ENCODE measurements around the gene CORO7. TPM values are rescaled to one million over a fixed set of nuclear protein-coding genes. Genes with fewer than 3 reads are reported as not detected.

CORO7 gene
- total and polyA plus RNA-seq, 9 of the 15 experiments (the other 6 are each of a cell fraction or from before 2014, with no cell fraction given): 0.45 to 77.2 (median 18.7) TPM

DNA sequence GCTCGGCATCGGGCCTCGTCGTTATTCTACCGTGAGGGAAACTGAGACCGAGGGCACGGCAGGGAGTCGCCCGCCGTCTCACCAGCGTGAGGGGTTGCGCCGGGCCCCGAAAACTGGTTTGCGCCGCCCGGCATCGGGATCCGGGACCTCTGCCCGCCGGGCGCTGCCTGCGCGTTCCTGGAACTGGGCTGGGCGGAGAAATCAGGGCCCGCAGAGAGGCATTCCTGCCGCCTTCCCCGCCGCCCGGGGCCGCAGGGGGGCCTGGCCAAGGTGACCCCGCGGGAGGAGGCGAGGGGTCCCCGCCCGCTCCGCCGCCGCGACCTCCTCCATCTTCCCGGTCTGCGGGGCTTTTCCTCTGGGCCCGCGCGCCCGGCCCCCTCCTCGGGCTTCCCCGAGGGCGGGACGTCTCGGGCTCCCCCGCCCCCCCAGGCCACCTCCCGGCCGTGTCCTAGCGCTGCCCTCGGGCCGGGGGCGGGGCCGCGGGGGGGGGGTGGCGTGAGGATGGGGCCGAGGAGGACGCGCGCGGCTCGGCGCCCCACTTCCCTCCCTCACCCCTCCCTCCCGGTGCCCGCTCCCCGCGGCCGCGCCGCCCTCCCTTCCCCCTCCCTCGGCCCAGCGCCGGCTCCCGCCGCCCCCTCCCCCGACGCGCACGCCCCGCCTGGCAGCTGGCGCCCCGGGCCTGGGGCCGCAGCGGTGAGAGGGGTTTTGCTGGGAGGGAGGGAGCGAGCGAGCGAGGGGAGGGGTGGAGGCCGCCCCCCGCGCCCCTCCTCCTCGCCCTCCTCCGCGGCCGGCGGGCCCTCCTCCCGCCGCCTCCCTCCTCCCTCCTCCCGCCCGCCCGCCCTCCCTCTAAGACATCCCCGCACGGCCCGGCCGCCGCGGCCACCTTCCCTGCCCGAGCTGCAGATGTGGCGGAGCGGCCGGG, 100.9 kb downstream of the CORO7 start, which contains the start of gene GLIS2 (continued):
- TF ChIP-seq CBX3 (IDR thresholded peaks at IDR 0.05; ENCODE audit: borderline replicate concordance in 1 of 2, low read length in 2 of 2): no peak
- TF ChIP-seq KDM1A (IDR thresholded peaks at IDR 0.05): peak; percentile 53 to 72

GRCh38 chr16:4314532-4315185, 101.7 kb downstream of the CORO7 start:
- no peaks in the 10 kb centered on the region for H3K9me3 ChIP-seq (replicated peaks; ENCODE audit: control insufficient read depth, insufficient read depth, low read depth, low read length)
- no peaks in the 10 kb centered on the region for H3K36me3 ChIP-seq (ENCODE audit: control insufficient read depth, insufficient read depth, low read length)
- H2AFZ ChIP-seq (ENCODE audit: low read depth, low read length): peak overlapping the region; percentile 87
- FAIRE-seq: no peak
- 11% methylated on average over 29 of the region's 33 CpGs for WGBS (ENCODE audit: insufficient coverage, low coverage, missing lambda C conversion rate)
- DNase-seq (ENCODE audit: extremely low read depth in 1 of 4, low spot score in 3 of 4): peak in 1 of 4 experiments; percentile 64
- peaks cover 18% of the 10 kb centered on the region for H3K79me2 ChIP-seq (ENCODE audit: control insufficient read depth, insufficient read depth, low read length)
- H3K4me1 ChIP-seq (replicated peaks in 1 of 2; ENCODE audit: control insufficient read depth in 2 of 2, insufficient read depth in 2 of 2, low read length in 2 of 2): peaks cover 6 to 54% of the 10 kb centered on the region in 2 experiments; a peak in 4 of 5 replicates
- H4K20me1 ChIP-seq (replicated peaks; ENCODE audit: control insufficient read depth, insufficient read depth, low read length): no peaks in the 10 kb centered on the region; the same call in 1 of the 2 replicates
- H3K4me2 ChIP-seq (ENCODE audit: insufficient read depth, low read length): peak overlapping the region; percentile 68
- peak overlapping the region; percentile 35 to 91; a peak in 3 of 4 replicates for H3K9ac ChIP-seq (ENCODE audit: insufficient read depth in 1 of 2, low read depth in 2 of 2, low read length in 2 of 2)
- CTCF ChIA-PET (ENCODE audit: low intra/inter-chr PET ratio): no interaction called here
- peak; percentile 18; the same call in 2 of the 3 replicates for ATAC-seq
- H3K27me3 ChIP-seq (ENCODE audit: control insufficient read depth in 2 of 2, insufficient read depth in 2 of 2, low read length in 2 of 2): no peaks in the 10 kb centered on the region
- no peaks in the 10 kb centered on the region for H3K9me1 ChIP-seq (ENCODE audit: control insufficient read depth, insufficient read depth, low read length)
- H3K27ac ChIP-seq (ENCODE audit: extremely low read depth, low read depth, low read length): peak overlapping the region; percentile 46; the same call in 1 of the 3 replicates
- in situ Hi-C loops (cut with MboI): no loop called here
- POLR2A ChIA-PET: interaction anchor here (0.6 to 1.2 kb wide), 3 partner anchors 16 to 43 kb away, joined by 3 read pairs; no protein-coding TSS in a partner anchor
- no TSS peak for BruUV-seq (replicated peaks)
- intact Hi-C loops (cut with micrococcal nuclease): no loop called here
- H3K4me3 ChIP-seq: peak overlapping the region; percentile 48
- TF ChIP-seq CHD4 (IDR thresholded peaks at IDR 0.05; ENCODE audit: insufficient read depth, insufficient replicate concordance, low read depth, low read length, poor library complexity, severe bottlenecking) (peak; percentile 89), ZNF239 (CRISPR knock-in tag; IDR thresholded peaks at IDR 0.05) (no peak), KDM1A (IDR thresholded peaks at IDR 0.05) (0 out of 4 replicates have a peak, but pooled peaks of 1 of the 2 experiments have one; percentile 7), TCF3 (CRISPR knock-in tag; IDR thresholded peaks at IDR 0.05) (no peak), FOXK1 (CRISPR knock-in tag; IDR thresholded peaks at IDR 0.05; ENCODE audit: borderline replicate concordance) (0 out of 2 replicates have a peak, but pooled peaks have one; percentile 69), ZNF609 (CRISPR knock-in tag; IDR thresholded peaks at IDR 0.05; ENCODE audit: borderline replicate concordance) (no peak), MBD1 (CRISPR knock-in tag; IDR thresholded peaks at IDR 0.05) (no peak), RBM22 (IDR thresholded peaks at IDR 0.05; ENCODE audit: low read depth, low read length, poor library complexity, severe bottlenecking) (no peak)
- TF ChIP-seq, protein P1, sequence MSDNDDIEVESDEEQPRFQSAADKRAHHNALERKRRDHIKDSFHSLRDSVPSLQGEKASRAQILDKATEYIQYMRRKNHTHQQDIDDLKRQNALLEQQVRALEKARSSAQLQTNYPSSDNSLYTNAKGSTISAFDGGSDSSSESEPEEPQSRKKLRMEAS (CRISPR knock-in tag; IDR thresholded peaks at IDR 0.05): peak; percentile 94

Measured in K562 (cell line).